Thoracic aorta endothelial cell (primary cell): Measurements from ENCODE around the gene CNTNAP2. TPM values are rescaled to one million over a fixed set of nuclear protein-coding genes. Genes with fewer than 3 reads are reported as not detected.

Source experiments
- small RNA-seq: library from RNA; depleted of rRNA; stranded (forward); fragments of <200 nt; gene quantifications from one replicate; pipeline ENCODE3, GENCODE V24; 2012
- total RNA-seq: library from RNA; depleted of rRNA; stranded (reverse); fragments of >200 nt; gene quantifications from 2 replicates; pipeline ENCODE4 v1.2.3, GENCODE V29; 2012

The CNTNAP2 gene
- 0.29 TPM in 1 of 2 replicates, not detected in the other for total RNA-seq

DNA sequence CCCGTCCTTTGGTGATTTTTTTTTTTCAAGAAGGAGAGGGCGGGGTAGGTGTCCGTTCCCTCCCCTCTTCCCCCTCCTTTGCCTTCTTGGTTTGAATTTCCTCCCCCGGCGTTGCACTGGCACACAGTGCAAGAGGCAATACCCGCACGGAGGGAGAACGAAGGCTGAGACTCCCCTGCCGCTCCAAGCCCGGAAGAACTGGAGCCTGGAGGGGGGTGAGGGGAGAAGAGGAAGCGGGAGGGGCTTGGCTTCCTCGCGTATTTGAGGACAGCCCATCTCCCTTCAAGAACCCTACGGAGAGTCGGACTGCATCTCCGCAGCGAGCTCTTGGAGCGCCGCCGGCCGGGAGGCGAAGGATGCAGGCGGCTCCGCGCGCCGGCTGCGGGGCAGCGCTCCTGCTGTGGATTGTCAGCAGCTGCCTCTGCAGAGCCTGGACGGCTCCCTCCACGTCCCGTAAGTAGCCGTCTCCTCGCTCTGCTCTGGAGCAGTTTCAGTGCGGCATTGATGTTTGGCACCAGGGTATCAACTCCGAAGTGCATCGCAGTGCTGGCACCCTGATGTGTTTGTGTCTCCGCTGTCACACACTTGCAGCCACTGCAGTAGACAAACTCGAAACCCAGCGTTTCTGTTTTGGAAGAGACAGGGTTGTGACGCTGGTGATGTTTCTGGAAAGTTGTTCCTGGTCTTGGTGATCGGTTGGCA, at the start of gene CNTNAP2:
CNTNAP2 (plus strand) TSS at position 281 of the 702 bp plus-strand sequence; CDS start at position 357, 76 bp downstream.

Small RNA genes lying within 50 kb of the gene (small RNA-seq; reads per million reads assigned to genes)
- not detected for gene AC005518.2
- not detected for gene MIR548F4
- gene RANP2 = not detected
- gene RF00012 = not detected
- not detected for gene RF00019
- not detected for gene RF02271
- gene RN7SL456P = not detected
- gene RN7SL72P = not detected
- gene RNA5SP249 = not detected
- gene RNU6-1184P = not detected
